Measurements from ENCODE around the gene S100A8.

Gene S100A8

DNA sequence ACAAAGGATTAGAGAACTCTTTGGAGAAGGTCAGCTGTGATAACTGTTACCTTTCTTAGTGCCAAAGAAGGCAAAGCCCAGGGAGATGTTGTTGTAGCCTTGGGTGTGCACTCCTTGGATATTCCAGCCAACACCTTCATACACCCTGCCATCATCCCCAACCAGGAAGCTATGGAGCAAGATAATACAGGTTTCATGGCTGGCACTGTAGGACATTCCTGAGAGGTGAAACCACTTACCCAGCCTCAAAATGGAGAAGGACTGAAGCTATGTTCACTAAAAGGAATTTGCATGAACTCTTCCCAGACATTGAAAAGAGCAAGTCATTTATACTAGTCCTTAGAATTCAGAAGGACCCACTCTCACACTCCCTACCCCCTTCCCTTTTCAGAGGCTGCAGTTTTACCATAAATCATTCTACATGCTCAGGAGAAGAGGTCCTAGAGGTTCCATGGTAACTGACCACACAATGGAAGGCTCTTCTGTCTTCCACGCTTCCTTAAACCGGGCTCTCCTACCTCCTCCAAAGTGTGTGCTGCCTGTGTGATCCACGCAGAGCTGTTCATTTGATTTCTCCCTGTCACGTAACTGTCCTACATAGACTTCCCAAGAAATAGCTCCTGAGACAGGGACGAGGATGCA, 47.7 kb downstream of the S100A8 start:
- Histone ChIP-seq H3K4me3 (ENCODE audit: low read depth, low read length) (no peak overlapping the region), H3K27ac (no peak overlapping the region), H3K36me3 (replicated peaks) (no peaks in the 10 kb centered on the region), H3K27me3 (replicated peaks) (no peaks in the 10 kb centered on the region)
- TF ChIP-seq, protein P1, sequence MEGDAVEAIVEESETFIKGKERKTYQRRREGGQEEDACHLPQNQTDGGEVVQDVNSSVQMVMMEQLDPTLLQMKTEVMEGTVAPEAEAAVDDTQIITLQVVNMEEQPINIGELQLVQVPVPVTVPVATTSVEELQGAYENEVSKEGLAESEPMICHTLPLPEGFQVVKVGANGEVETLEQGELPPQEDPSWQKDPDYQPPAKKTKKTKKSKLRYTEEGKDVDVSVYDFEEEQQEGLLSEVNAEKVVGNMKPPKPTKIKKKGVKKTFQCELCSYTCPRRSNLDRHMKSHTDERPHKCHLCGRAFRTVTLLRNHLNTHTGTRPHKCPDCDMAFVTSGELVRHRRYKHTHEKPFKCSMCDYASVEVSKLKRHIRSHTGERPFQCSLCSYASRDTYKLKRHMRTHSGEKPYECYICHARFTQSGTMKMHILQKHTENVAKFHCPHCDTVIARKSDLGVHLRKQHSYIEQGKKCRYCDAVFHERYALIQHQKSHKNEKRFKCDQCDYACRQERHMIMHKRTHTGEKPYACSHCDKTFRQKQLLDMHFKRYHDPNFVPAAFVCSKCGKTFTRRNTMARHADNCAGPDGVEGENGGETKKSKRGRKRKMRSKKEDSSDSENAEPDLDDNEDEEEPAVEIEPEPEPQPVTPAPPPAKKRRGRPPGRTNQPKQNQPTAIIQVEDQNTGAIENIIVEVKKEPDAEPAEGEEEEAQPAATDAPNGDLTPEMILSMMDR (IDR thresholded peaks at IDR 0.05; ENCODE audit: low read depth, low read length, missing control alignments): no peak
- in situ Hi-C loops (cut with HindIII; ENCODE audit: low pct_ligation_motif_present, low sequenced_read_pairs): no loop called here
- DNase-seq: no peak

DNA sequence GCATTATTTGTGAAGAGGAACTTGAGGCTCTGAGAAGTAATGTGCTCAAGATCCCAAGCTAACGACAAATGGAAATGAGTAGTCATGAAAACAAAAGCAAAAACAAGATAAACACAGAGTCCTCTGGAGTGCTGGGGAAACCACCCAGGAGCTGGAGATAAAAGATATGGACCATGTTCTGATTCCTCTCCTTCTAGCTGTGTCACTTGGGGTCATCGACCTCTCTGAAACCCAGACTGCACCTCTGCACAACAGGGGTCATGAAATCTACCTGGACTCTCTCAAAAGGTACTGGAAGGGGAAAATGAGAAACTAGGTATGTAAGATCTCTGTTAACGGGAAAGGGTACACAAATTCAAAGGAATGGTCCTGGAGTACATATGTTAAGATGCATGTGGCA, 48.7 kb downstream of the S100A8 start:
- in situ Hi-C loops (cut with HindIII; ENCODE audit: low pct_ligation_motif_present, low sequenced_read_pairs): no loop called here

DNA sequence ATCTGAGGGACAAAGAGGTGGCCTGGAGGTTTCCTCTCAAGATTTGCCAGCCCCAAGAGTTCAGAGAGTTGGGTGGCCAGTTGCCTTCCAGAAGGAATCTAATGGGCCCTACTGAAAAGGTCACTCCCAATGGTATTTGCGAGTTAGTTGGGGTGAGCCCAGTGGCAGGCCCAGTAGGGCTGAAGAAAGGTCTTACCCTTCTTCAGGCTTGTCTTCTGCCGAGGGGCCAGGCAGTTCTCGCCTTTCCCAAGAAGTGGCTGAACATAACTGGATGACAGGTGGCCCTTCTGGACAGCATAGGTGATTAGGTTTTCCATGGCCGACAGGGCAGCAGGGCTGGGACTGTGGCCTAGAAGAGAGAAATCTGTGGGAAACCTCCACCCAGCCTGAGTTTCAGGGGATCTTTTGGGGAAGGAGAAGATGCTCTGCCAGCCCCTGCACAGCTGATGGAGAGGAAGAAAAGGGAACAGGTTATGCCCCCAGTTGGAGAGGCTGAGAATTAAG, 49.4 kb downstream of the S100A8 start:
- Histone ChIP-seq H3K4me3 (ENCODE audit: low read depth, low read length) (no peak overlapping the region), H3K36me3 (replicated peaks) (no peaks in the 10 kb centered on the region), H3K27me3 (replicated peaks) (no peaks in the 10 kb centered on the region), H3K27ac (no peak overlapping the region)
- in situ Hi-C loops (cut with HindIII; ENCODE audit: low pct_ligation_motif_present, low sequenced_read_pairs): no loop called here
- TF ChIP-seq, protein P1 (IDR thresholded peaks at IDR 0.05; ENCODE audit: low read depth, low read length, missing control alignments): no peak
- no peak for DNase-seq

More for the DNA sequence above, 48.7 kb downstream of the S100A8 start:
- no peak overlapping the region for H3K27ac ChIP-seq
- no peak overlapping the region for H3K4me3 ChIP-seq (ENCODE audit: low read depth, low read length)
- no peaks in the 10 kb centered on the region for H3K36me3 ChIP-seq (replicated peaks)
- no peak for DNase-seq
- TF ChIP-seq, protein P1 (IDR thresholded peaks at IDR 0.05; ENCODE audit: low read depth, low read length, missing control alignments): no peak
- H3K27me3 ChIP-seq (replicated peaks): no peaks in the 10 kb centered on the region

DNA sequence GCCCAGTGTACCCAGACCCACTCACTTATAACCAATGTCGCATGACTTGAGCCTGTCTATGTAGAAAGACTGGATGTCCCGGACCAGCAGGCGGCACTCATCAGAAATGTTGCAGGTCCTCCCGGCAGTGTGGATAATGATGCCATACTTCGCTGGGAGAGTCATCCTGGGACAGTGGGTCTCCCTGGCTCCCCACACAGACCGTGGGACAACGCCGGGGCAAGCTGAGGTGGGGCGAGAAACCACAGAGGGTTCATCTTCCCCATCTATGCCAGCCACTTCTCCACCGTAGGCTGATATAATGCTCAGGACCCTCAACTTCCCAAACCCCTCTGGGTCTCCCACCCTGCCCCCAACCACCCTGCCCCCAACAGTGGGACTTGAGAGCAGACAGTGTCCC, 50.5 kb downstream of the S100A8 start:
- Histone ChIP-seq H3K4me3 (ENCODE audit: low read depth, low read length) (no peak overlapping the region), H3K27me3 (replicated peaks) (no peaks in the 10 kb centered on the region), H3K27ac (no peak overlapping the region), H3K36me3 (replicated peaks) (no peaks in the 10 kb centered on the region)
- in situ Hi-C loops (cut with HindIII; ENCODE audit: low pct_ligation_motif_present, low sequenced_read_pairs): no loop called here
- TF ChIP-seq, protein P1 (IDR thresholded peaks at IDR 0.05; ENCODE audit: low read depth, low read length, missing control alignments): no peak
- no peak for DNase-seq
